Astrocyte of the spinal cord (primary cell): ENCODE data around the gene SCCPDH.
A peak's percentile ranks its signal among the peaks of the same experiment; 100 is the strongest.
"Not testable (repeated sequence)": the region's sequence is repeated elsewhere in the genome, so short reads cannot be mapped to it uniquely, and the experiment has no call there.

Source experiments
- DNase-seq: peaks from one replicate; pipeline ENCODE4 v3.0.0; 2011; ENCODE audit warnings: low read depth, low spot score
- H3K4me3 ChIP-seq: 2 replicates; pipeline ENCODE4 v1.5.1; 2011; ENCODE audit warnings: low read depth, mild to moderate bottlenecking, low read length, moderate library complexity
- CTCF ChIP-seq: IDR thresholded peaks from 2 replicates; pipeline ENCODE4 v1.5.1; 2012; ENCODE audit warnings: low read depth, mild to moderate bottlenecking, low read length, inconsistent platforms
- in situ Hi-C: cut with HindIII; loops from 2 replicates; pipeline ENCODE4 v1.10.0; 2017; ENCODE audit warnings: low sequenced_read_pairs

SCCPDH gene

GRCh38 chr1:246724731-246725095 lies 504 bp downstream of the SCCPDH start:
- in situ Hi-C loops, result no loop called here
- peak; percentile 64 for DNase-seq

GRCh38 chr1:246725191-246725590 lies 982 bp downstream of the SCCPDH start:
- DNase-seq, result no peak
- peak overlapping the region; percentile 76 for H3K4me3 ChIP-seq
- in situ Hi-C loops, result no loop called here
- no peak for TF ChIP-seq CTCF

More at GRCh38 chr1:246724731-246725095, 504 bp downstream of the SCCPDH start:
- peak overlapping the region; percentile 76 for H3K4me3 ChIP-seq
- no peak for TF ChIP-seq CTCF

- in situ Hi-C loops, result no loop called here
- H3K4me3 ChIP-seq, result no peak overlapping the region
- DNase-seq, result no peak
- TF ChIP-seq CTCF, result no peak
These were observed 2.1 kb downstream of the SCCPDH start for GRCh38 chr1:246726255-246726679.

GRCh38 chr1:246726881-246727280 lies 2.7 kb downstream of the SCCPDH start:
- no peak for TF ChIP-seq CTCF
- no peak overlapping the region for H3K4me3 ChIP-seq
- no peak for DNase-seq
- in situ Hi-C loops, result no loop called here

DNA sequence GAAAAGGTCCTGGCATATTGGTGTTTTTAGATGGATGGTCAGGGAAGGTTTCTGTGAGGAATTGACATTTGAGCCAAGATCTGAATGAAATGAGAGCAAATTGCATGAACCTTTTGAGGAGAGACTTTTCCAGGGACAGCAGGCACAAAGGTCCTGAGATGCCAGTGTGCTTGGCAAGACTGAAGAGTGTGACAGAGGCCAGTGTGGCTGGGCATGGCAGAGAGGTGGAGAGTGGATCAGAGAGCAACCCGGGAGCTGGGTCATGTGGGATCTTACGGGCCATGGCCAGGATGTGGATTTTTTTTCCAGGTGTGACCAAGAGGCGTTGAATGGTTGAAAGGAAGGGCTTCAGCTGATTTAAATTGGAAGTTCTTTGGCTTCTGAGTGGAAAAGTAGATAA lies 3.4 kb downstream of the SCCPDH start:
- H3K4me3 ChIP-seq, result no peak overlapping the region
- in situ Hi-C loops, result no loop called here
- no peak for DNase-seq
- TF ChIP-seq CTCF, result no peak

DNA sequence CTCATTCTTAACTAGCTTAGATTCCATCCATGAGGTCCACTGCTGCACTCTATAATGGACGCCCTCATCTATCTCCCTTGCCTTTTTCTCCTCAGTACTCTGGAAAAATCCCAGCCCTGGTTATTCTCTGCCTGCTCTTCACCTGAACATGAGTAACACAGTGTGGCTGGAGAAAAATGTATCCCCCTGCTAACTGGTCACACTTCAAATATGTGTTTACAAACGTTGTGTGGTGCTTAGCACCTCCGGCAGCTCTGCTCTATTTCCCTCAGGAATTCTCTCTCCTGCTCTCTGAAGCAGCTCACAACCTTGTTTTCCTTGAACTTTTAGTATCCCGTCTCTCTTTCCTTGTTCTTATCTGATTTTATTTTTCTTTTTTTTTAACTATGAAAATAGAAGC lies 4.1 kb downstream of the SCCPDH start:
- no peak for DNase-seq
- no peak for TF ChIP-seq CTCF
- no peak overlapping the region for H3K4me3 ChIP-seq
- in situ Hi-C loops, result no loop called here

DNA sequence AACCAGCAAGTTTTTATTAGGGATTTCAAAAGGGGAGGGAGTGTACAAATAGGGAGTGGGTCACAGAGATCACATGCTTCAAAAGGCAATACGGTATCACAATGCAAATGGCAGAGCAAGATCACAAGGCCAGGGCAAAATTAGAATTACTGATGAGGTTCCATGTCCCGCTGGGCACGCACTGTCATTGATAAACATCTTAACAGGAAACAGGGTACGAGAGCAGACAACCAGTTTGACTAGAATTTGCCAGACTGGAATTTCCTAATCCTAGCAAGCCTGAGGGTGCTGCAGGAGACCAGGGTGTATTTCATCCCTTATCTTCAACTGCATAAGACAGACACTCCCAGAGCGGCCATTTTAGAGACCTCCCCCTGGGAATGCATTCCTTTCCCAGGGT lies 4.8 kb downstream of the SCCPDH start:
- in situ Hi-C loops, DNase-seq, H3K4me3 ChIP-seq: not testable (repeated sequence)
